C4-2B (cell line): ENCODE data around the gene RIOK1.

ENCODE experiments used
- H3K27ac ChIP-seq: fragments of 450-650 bp; 2 replicates; pipeline ENCODE4 v1.5.1; 2017
- CTCF ChIP-seq: fragments of 450-650 bp; conservative IDR thresholded peaks from 2 replicates; pipeline ENCODE4 v1.5.1; 2017; ENCODE audit warnings: mild to moderate bottlenecking
- ZFX ChIP-seq: fragments of 450-650 bp; IDR thresholded peaks from 2 replicates; pipeline ENCODE4 v1.6.1; 2017

RIOK1 gene

DNA sequence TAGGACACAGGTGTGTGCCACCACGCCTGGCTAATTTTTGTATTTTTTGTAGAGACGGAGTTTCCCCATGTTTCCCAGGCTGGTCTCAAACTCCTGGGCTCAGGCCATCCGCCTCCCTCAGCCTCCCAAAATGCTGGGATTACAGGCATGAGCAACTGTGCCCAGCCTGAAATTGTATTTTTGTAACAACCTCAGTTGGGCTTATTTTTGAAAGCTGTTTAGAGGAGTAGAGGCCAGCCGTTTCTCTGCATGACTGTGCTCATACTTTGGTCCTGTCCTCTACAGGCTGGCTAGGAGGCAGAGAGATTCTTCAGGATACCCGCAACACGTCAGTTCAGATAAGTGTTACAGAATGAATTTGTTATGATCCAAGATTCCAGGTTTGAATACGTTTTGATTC lies 22.2 kb upstream of the RIOK1 start:
- no peak overlapping the region for H3K27ac ChIP-seq
- TF ChIP-seq ZFX (no peak), CTCF (no peak)

GRCh38 chr6:7373739-7374138 lies 15.9 kb upstream of the RIOK1 start:
- no peak for TF ChIP-seq CTCF
- TF ChIP-seq ZFX, result no peak
- no peak overlapping the region for H3K27ac ChIP-seq

- TF ChIP-seq CTCF (no peak), ZFX (no peak)
- no peak overlapping the region for H3K27ac ChIP-seq
These were observed 11.6 kb upstream of the RIOK1 start for GRCh38 chr6:7377961-7378360.

DNA sequence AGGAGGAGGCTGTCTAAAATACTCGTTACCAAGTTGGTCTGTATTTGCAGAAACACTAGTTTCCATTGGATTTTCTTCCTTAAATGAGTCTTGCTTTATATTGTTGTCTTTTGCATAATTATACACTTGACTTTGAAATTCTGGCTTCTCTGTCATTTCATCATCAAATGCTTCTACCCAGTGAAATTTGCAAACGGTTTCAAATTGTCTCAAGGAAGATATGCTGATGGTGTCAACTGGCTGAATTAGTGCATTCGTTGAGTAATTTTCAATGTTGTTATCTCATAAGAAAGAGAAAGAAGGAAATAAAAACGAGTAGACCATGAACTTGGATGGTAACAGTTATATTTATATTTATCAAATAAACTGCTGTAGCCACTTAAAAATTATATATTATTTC lies 10.9 kb upstream of the RIOK1 start:
- no peak for TF ChIP-seq CTCF
- TF ChIP-seq ZFX, result no peak
- no peak overlapping the region for H3K27ac ChIP-seq

- no peak overlapping the region for H3K27ac ChIP-seq
- TF ChIP-seq ZFX (no peak), CTCF (no peak)
These were observed 8.5 kb upstream of the RIOK1 start for GRCh38 chr6:7381092-7381491.

DNA sequence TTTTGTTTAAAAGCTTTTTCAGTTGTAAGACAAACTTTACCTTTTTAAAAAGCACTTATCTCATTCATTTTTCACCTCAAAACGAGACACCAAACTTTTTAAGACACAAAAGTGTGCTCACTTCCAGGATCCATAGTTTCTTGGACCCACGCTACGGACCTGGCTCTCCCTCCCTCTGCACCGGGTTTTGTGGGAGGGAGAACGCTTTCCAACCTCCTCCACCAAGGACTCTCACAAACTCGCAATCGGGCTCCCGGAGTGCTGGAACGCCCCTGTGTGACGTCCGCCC lies 502 bp upstream of the RIOK1 start:
- TF ChIP-seq ZFX (no peak), CTCF (no peak)
- H3K27ac ChIP-seq, result peak overlapping the region; percentile 93

- peak; percentile 9 for TF ChIP-seq CTCF
- no peak for TF ChIP-seq ZFX
- peak overlapping the region; percentile 93 for H3K27ac ChIP-seq
These were observed 744 bp downstream of the RIOK1 start for GRCh38 chr6:7390226-7390878.
